Keratinocyte (primary cell): Measurements from ENCODE around the gene MMP12. TPM values are rescaled to one million over a fixed set of nuclear protein-coding genes. Genes with fewer than 3 reads are reported as not detected.

Source experiments
- DNase-seq: peaks from one replicate; pipeline ENCODE4 v3.0.0-alpha.2; 2011; ENCODE audit warnings: low read depth, missing footprints, low spot score
- FAIRE-seq: peaks from 2 replicates; lab custom pipeline; 2011; peaks lifted over from hg19 to GRCh38; lab: Jason Lieb, UNC
- H2AFZ ChIP-seq: 2 replicates; pipeline ENCODE4 v1.6.0; 2012; ENCODE audit warnings: low read length, control low read depth, inconsistent platforms; ENCODE audit not compliant: control insufficient read depth
- H3K27ac ChIP-seq: 2 replicates; pipeline ENCODE4 v1.5.1; 2011; ENCODE audit warnings: low read length; ENCODE audit not compliant: control insufficient read depth, insufficient read depth
- H3K27me3 ChIP-seq: 3 replicates; pipeline ENCODE4 v1.6.0; 2011; ENCODE audit warnings: low read length; ENCODE audit not compliant: control insufficient read depth, insufficient read depth; ENCODE audit errors: extremely low read depth
- H3K36me3 ChIP-seq, 2 experiments: 2 replicates in 1 of 2; 3 replicates in 1 of 2; pipeline ENCODE4 v1.5.1; 2011; ENCODE audit warnings: low read length in 2 of 2, mild to moderate bottlenecking in 1 of 2; ENCODE audit not compliant: control insufficient read depth in 2 of 2, insufficient read depth in 2 of 2; ENCODE audit errors: extremely low read depth in 1 of 2
- H3K4me1 ChIP-seq: 3 replicates; pipeline ENCODE4 v1.5.1; 2011; ENCODE audit warnings: low read length; ENCODE audit not compliant: control insufficient read depth, insufficient read depth; ENCODE audit errors: extremely low read depth
- H3K4me2 ChIP-seq: 3 replicates; pipeline ENCODE4 v1.6.0; 2011; ENCODE audit warnings: low read depth, low read length; ENCODE audit not compliant: control insufficient read depth, insufficient read depth; ENCODE audit errors: extremely low read depth
- H3K4me3 ChIP-seq, 3 experiments: fragments of 200-600 bp in 1 of 3; sonication (generic) in 1 of 3; 2 replicates in 2 of 3; 3 replicates in 1 of 3; pipeline ENCODE4 v1.5.1; 2011 to 2016; ENCODE audit warnings: low read length in 3 of 3, mild to moderate bottlenecking in 3 of 3, control low read depth in 2 of 3, inconsistent platforms in 1 of 3, low read depth in 1 of 3, mixed read lengths in 1 of 3, mixed run types in 1 of 3, moderate library complexity in 1 of 3; ENCODE audit not compliant: control insufficient read depth in 2 of 3, insufficient read depth in 2 of 3; ENCODE audit errors: extremely low read depth in 1 of 3
- H3K79me2 ChIP-seq: 2 replicates; pipeline ENCODE4 v1.6.0; 2012; ENCODE audit warnings: low read length; ENCODE audit not compliant: control insufficient read depth, insufficient read depth
- H3K9ac ChIP-seq: 3 replicates; pipeline ENCODE4 v1.6.0; 2011; ENCODE audit warnings: low read length; ENCODE audit not compliant: control insufficient read depth, insufficient read depth; ENCODE audit errors: extremely low read depth
- H3K9me1 ChIP-seq: 3 replicates; pipeline ENCODE4 v1.6.0; 2011; ENCODE audit warnings: low read length; ENCODE audit not compliant: control insufficient read depth, insufficient read depth; ENCODE audit errors: extremely low read depth
- H3K9me3 ChIP-seq: 2 replicates; pipeline ENCODE4 v1.5.1; 2012; ENCODE audit warnings: low read depth, low read length; ENCODE audit not compliant: control insufficient read depth
- H4K20me1 ChIP-seq: 3 replicates; pipeline ENCODE4 v1.6.0; 2011; ENCODE audit warnings: low read length; ENCODE audit not compliant: control insufficient read depth, insufficient read depth; ENCODE audit errors: extremely low read depth
- EZH2 ChIP-seq: IDR thresholded peaks from one replicate; pipeline ENCODE4 v1.6.1; 2012; ENCODE audit warnings: inconsistent platforms, mild to moderate bottlenecking, low read length, moderate library complexity
- dilution Hi-C: fragments of 300-500 bp; cut with MboI; formaldehyde crosslinking; loops from one replicate; pipeline ENCODE4 v1.7.0; 2020; ENCODE audit warnings: low sequenced_read_pairs; ENCODE audit not compliant: extremely low pct_ligation_motif_present
- polyA plus RNA-seq, 5 experiments: library from polyadenylated mRNA; depleted of rRNA in 3 of 5; stranded (reverse) in 3 of 5; stranded (forward) in 1 of 5; unstranded in 1 of 5; fragments of >200 nt; gene quantifications; 1 replicate in 1 of 5; 2 replicates in 3 of 5; 3 replicates in 1 of 5; pipeline versions ENCODE4 v1.2.1 to v1.2.3, GENCODE V29; 2011 to 2012; ENCODE audit warnings: missing spikeins in 2 of 5, low read depth in 1 of 5, low replicate concordance in 1 of 5
- TF ChIP-seq, protein P1 (sequence below), 3 experiments: IDR thresholded peaks in 1 of 3; conservative IDR thresholded peaks in 1 of 3; optimal IDR thresholded peaks in 1 of 3; 2 replicates in 2 of 3; 3 replicates in 1 of 3; pipeline versions ENCODE3 to v1.5.1; 2011; ENCODE audit warnings: low read length in 3 of 3, mild to moderate bottlenecking in 3 of 3, moderate library complexity in 2 of 3, control low read depth in 1 of 3, inconsistent platforms in 1 of 3; ENCODE audit not compliant: insufficient read depth in 2 of 3; ENCODE audit errors: extremely low read depth in 1 of 3

The MMP12 gene
- polyA plus RNA-seq, 1 donor (not counting 4 experiments of a cell fraction or from before 2014, with no cell fraction given) = 0.05 TPM

DNA sequence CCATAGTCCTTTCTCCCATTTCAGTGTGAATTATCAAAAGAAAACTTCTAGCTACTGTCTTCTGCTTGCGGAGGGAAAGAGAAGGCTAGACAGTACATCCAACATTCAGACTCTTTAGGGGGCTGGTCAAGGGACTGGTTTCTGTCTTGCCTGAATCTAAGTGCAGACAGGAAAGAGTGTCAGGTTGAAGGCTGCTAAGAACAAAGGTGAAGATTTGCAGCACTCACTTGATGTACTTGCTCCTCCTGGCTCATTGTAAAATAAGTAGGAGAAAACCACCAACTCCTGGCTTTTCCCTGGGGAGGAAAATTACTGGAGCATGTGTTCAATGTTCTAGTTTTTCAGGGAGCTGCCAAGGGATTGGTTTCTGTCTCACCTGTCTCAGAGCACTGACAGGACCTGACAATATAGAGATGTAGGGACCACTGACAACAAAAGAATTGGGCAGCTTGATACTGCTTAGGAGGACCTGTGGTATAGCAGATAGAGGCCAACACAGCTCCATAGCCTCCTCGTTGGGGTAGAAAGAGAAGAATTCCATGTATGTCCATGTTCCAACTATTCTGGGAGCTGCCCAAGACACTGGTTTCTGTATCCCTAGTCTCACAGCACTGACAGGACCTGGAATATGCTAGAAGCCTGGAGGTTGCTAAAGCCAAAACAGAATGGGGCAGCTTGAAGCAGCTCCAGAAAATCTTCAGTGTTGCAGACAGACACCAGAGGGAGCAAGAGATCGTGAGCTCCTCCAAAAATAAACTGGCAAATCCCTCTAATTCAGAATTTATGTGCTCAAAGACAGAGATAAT is 39.7 kb upstream of the MMP12 start:
- H3K9ac ChIP-seq = no peak overlapping the region
- peaks cover 19% of the 10 kb centered on the region for H3K4me1 ChIP-seq
- H3K27ac ChIP-seq = no peak overlapping the region
- dilution Hi-C loops = no loop called here
- no peak overlapping the region for H3K4me2 ChIP-seq
- H3K36me3 ChIP-seq = no peaks in the 10 kb centered on the region
- TF ChIP-seq, protein P1, sequence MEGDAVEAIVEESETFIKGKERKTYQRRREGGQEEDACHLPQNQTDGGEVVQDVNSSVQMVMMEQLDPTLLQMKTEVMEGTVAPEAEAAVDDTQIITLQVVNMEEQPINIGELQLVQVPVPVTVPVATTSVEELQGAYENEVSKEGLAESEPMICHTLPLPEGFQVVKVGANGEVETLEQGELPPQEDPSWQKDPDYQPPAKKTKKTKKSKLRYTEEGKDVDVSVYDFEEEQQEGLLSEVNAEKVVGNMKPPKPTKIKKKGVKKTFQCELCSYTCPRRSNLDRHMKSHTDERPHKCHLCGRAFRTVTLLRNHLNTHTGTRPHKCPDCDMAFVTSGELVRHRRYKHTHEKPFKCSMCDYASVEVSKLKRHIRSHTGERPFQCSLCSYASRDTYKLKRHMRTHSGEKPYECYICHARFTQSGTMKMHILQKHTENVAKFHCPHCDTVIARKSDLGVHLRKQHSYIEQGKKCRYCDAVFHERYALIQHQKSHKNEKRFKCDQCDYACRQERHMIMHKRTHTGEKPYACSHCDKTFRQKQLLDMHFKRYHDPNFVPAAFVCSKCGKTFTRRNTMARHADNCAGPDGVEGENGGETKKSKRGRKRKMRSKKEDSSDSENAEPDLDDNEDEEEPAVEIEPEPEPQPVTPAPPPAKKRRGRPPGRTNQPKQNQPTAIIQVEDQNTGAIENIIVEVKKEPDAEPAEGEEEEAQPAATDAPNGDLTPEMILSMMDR (optimal IDR thresholded peaks at IDR 0.05 in 1 of 3, IDR thresholded peaks at IDR 0.05 in 1 of 3, conservative IDR thresholded peaks at IDR 0.05 in 1 of 3; ENCODE audit: extremely low read depth in 1 of 3, insufficient read depth in 2 of 3, low read length in 3 of 3) = peak; percentile 65 to 79 (median 66)
- TF ChIP-seq EZH2 = no peak
- no peak overlapping the region for H3K4me3 ChIP-seq
- no peaks in the 10 kb centered on the region for H3K79me2 ChIP-seq
- no peak for DNase-seq
- peak; percentile 83 for FAIRE-seq
- H3K9me1 ChIP-seq = no peaks in the 10 kb centered on the region
- no peaks in the 10 kb centered on the region for H3K9me3 ChIP-seq
- no peak overlapping the region for H2AFZ ChIP-seq
- H3K27me3 ChIP-seq = no peaks in the 10 kb centered on the region
- no peaks in the 10 kb centered on the region for H4K20me1 ChIP-seq

DNA sequence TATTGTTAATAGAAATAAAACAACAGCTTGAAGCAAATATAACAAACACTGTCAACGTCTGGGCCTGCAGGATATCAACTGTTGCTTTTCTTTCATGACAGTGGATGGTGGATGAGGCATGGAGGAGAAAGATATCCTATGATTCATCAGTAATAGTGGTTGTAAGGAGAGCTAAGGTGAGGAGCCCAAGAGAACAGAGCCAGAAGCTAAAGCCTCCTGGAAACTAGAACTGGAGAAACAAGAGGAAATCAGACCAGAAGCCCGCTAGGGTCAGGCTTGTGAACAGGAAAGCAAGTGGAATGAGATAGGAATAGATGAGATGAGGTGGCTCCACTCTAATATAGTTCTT is 37.7 kb upstream of the MMP12 start:
- Histone ChIP-seq H4K20me1 (no peaks in the 10 kb centered on the region), H3K36me3 (no peaks in the 10 kb centered on the region), H3K9ac (no peak overlapping the region), H3K27ac (peak overlapping the region; percentile 22), H3K4me3 (no peak overlapping the region), H3K4me2 (no peak overlapping the region), H3K9me3 (no peaks in the 10 kb centered on the region), H3K4me1 (peaks cover 19% of the 10 kb centered on the region), H3K27me3 (no peaks in the 10 kb centered on the region), H3K9me1 (no peaks in the 10 kb centered on the region), H3K79me2 (no peaks in the 10 kb centered on the region), H2AFZ (peak overlapping the region; percentile 28)
- FAIRE-seq = peak; percentile 49
- dilution Hi-C loops = no loop called here
- no peak for DNase-seq
- TF ChIP-seq EZH2 = no peak
- TF ChIP-seq, protein P1 (optimal IDR thresholded peaks at IDR 0.05 in 1 of 3, IDR thresholded peaks at IDR 0.05 in 1 of 3, conservative IDR thresholded peaks at IDR 0.05 in 1 of 3; ENCODE audit: extremely low read depth in 1 of 3, insufficient read depth in 2 of 3, low read length in 3 of 3) = no peak
